Endodermal cell (in vitro differentiated cells): ENCODE measurements around the gene FRYL. TPM values are rescaled to one million over a fixed set of nuclear protein-coding genes. Genes with fewer than 3 reads are reported as not detected.

Source experiments
- DNase-seq: peaks from one replicate; pipeline ENCODE4 v3.0.0-alpha.2; 2017
- H3K27ac ChIP-seq: 2 replicates; pipeline ENCODE4 v1.5.1; 2013; ENCODE audit warnings: mild to moderate bottlenecking, low read depth, low read length, moderate library complexity
- H3K27me3 ChIP-seq: 2 replicates; pipeline ENCODE4 v1.6.1; 2013; ENCODE audit warnings: mild to moderate bottlenecking, low read length, moderate library complexity; ENCODE audit not compliant: insufficient read depth, control insufficient read depth, poor library complexity, severe bottlenecking
- H3K36me3 ChIP-seq: 2 replicates; pipeline ENCODE4 v1.7.0; 2013; ENCODE audit warnings: mild to moderate bottlenecking, low read length, moderate library complexity; ENCODE audit not compliant: control insufficient read depth, insufficient read depth
- H3K4me1 ChIP-seq: one replicate; pipeline ENCODE4 v1.7.0; 2013; ENCODE audit warnings: low read length; ENCODE audit not compliant: control insufficient read depth, insufficient read depth
- H3K4me3 ChIP-seq: 2 replicates; pipeline ENCODE4 v1.5.1; 2013; ENCODE audit warnings: mild to moderate bottlenecking, low read length, moderate library complexity
- H3K9ac ChIP-seq: 2 replicates; pipeline ENCODE4 v1.6.1; 2013; ENCODE audit warnings: mild to moderate bottlenecking, low read length, moderate library complexity; ENCODE audit not compliant: poor library complexity, severe bottlenecking; ENCODE audit errors: extremely low read depth
- H3K9me3 ChIP-seq: 2 replicates; pipeline ENCODE4 v1.6.1; 2013; ENCODE audit warnings: mild to moderate bottlenecking, low read length, moderate library complexity; ENCODE audit not compliant: control insufficient read depth
- H3K27ac Mint-ChIP-seq: 2 replicates; pipeline ENCODE4 v1.8.0; 2020; ENCODE audit warnings: mixed read lengths
- H3K27me3 Mint-ChIP-seq: 2 replicates; pipeline ENCODE4 v1.8.0; 2021; ENCODE audit warnings: mild to moderate bottlenecking, mixed read lengths; ENCODE audit not compliant: insufficient read depth
- H3K36me3 Mint-ChIP-seq: 2 replicates; pipeline ENCODE4 v1.8.0; 2020; ENCODE audit warnings: low read depth, mixed read lengths
- H3K4me1 Mint-ChIP-seq: 2 replicates; pipeline ENCODE4 v1.8.0; 2020; ENCODE audit warnings: mixed read lengths
- H3K4me3 Mint-ChIP-seq: 2 replicates; pipeline ENCODE4 v1.8.0; 2020; ENCODE audit warnings: mild to moderate bottlenecking, moderate library complexity, mixed read lengths
- H3K9me3 Mint-ChIP-seq: 2 replicates; pipeline ENCODE4 v1.8.0; 2020; ENCODE audit warnings: mild to moderate bottlenecking, mixed read lengths
- WGBS, 2 experiments: methylation state at CpG; one replicate each; pipeline versions ENCODE4 v1.1.5 to v1.1.7; 2013; ENCODE audit warnings: missing lambda C conversion rate in 2 of 2, mixed read lengths in 1 of 2; ENCODE audit not compliant: insufficient coverage in 1 of 2, insufficient read length in 1 of 2; 5-methylcytosine and 5-hydroxymethylcytosine counted together
- total RNA-seq, 2 donors: library from RNA; stranded (reverse); fragmentation: NEBNext Ultra II Directional in 1 of 2; extraction: Animal tissue kit (Norgen Biotek cat#: 25700) in 1 of 2; gene quantifications; 2 replicates in 1 of 2; 3 replicates in 1 of 2; pipeline ENCODE4 v1.2.1, GENCODE V29; 2021
- TF ChIP-seq, protein P1 (sequence below): fragments of 200-600 bp; sonication (generic); conservative IDR thresholded peaks from 2 replicates; pipeline ENCODE4 v1.5.0; 2021; ENCODE audit warnings: antibody characterized with exemption, mild to moderate bottlenecking

FRYL gene
- total RNA-seq, 2 donors from 2014 or later: 56.5 to 62.6 TPM

GRCh38 chr4:48449151-48449550 is 330.9 kb downstream of the FRYL start:
- no peak overlapping the region for H3K4me3 Mint-ChIP-seq
- H3K27me3 Mint-ChIP-seq: peaks cover 4% of the 10 kb centered on the region
- H3K9me3 Mint-ChIP-seq: no peaks in the 10 kb centered on the region
- no peak for DNase-seq
- no peak overlapping the region for H3K4me3 ChIP-seq
- no peaks in the 10 kb centered on the region for H3K4me1 Mint-ChIP-seq
- no peaks in the 10 kb centered on the region for H3K36me3 ChIP-seq
- TF ChIP-seq, protein P1, sequence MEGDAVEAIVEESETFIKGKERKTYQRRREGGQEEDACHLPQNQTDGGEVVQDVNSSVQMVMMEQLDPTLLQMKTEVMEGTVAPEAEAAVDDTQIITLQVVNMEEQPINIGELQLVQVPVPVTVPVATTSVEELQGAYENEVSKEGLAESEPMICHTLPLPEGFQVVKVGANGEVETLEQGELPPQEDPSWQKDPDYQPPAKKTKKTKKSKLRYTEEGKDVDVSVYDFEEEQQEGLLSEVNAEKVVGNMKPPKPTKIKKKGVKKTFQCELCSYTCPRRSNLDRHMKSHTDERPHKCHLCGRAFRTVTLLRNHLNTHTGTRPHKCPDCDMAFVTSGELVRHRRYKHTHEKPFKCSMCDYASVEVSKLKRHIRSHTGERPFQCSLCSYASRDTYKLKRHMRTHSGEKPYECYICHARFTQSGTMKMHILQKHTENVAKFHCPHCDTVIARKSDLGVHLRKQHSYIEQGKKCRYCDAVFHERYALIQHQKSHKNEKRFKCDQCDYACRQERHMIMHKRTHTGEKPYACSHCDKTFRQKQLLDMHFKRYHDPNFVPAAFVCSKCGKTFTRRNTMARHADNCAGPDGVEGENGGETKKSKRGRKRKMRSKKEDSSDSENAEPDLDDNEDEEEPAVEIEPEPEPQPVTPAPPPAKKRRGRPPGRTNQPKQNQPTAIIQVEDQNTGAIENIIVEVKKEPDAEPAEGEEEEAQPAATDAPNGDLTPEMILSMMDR: no peak
- no peak overlapping the region for H3K9ac ChIP-seq
- no peaks in the 10 kb centered on the region for H3K36me3 Mint-ChIP-seq
- H3K27ac Mint-ChIP-seq: no peak overlapping the region
- no peak overlapping the region for H3K27ac ChIP-seq
- H3K9me3 ChIP-seq: no peaks in the 10 kb centered on the region
- 91% methylated on average over 10 of the region's 10 CpGs; no CpG with 5 or more reads in 1 of the 2 experiments for WGBS, 2 experiments
- no peaks in the 10 kb centered on the region for H3K4me1 ChIP-seq
- H3K27me3 ChIP-seq: no peaks in the 10 kb centered on the region

Other genes starting within 250 kb of the FRYL start
- 100 to 1,000 TPM; 148 to 152 TPM for gene OCIAD1, start 50.8 kb upstream of the FRYL start, total RNA-seq
- 10 to 100 TPM; 65.7 to 73.9 TPM for gene OCIAD2, start 126.5 kb upstream of the FRYL start, total RNA-seq
- gene CWH43, start 206.0 kb upstream of the FRYL start, total RNA-seq: not detected